BE2C (cell line): ENCODE results near the gene SEMA4A.
"Not testable (repeated sequence)": the region's sequence is repeated elsewhere in the genome, so short reads cannot be mapped to it uniquely, and the experiment has no call there.

Experiments used
- DNase-seq: peaks from one replicate; pipeline ENCODE4 v3.0.0-alpha.2; 2020
- H3K27me3 ChIP-seq: fragments of 250-450 bp; sonication (Bioruptor Pico); 2 replicates; pipeline ENCODE4 v1.5.1; 2020; ENCODE audit warnings: mild to moderate bottlenecking
- H3K36me3 ChIP-seq: fragments of 250-450 bp; sonication (Bioruptor Pico); 2 replicates; pipeline ENCODE4 v1.5.1; 2020; ENCODE audit warnings: mild to moderate bottlenecking
- H3K4me1 ChIP-seq: fragments of 250-450 bp; sonication (Bioruptor Pico); 2 replicates; pipeline ENCODE4 v1.5.1; 2020
- H3K4me3 ChIP-seq: 2 replicates; pipeline ENCODE4 v1.5.1; 2011; ENCODE audit warnings: low read depth, low read length
- H3K9me3 ChIP-seq: fragments of 250-450 bp; sonication (Bioruptor Pico); 2 replicates; pipeline ENCODE4 v1.5.1; 2020
- TF ChIP-seq, protein P1 (sequence below): IDR thresholded peaks from 2 replicates; pipeline ENCODE4 v1.5.1; 2012; ENCODE audit warnings: mild to moderate bottlenecking, low read depth, low read length

Gene SEMA4A

GRCh38 chr1:156114101-156114918 lies 39.1 kb upstream of the SEMA4A start, which contains the start of gene LMNA:
LMNA (plus strand) TSS chr1:156114711; CDS start chr1:156114919, 208 bp downstream.
- H3K4me1 ChIP-seq: peaks cover 35% of the 10 kb centered on the region
- TF ChIP-seq, protein P1, sequence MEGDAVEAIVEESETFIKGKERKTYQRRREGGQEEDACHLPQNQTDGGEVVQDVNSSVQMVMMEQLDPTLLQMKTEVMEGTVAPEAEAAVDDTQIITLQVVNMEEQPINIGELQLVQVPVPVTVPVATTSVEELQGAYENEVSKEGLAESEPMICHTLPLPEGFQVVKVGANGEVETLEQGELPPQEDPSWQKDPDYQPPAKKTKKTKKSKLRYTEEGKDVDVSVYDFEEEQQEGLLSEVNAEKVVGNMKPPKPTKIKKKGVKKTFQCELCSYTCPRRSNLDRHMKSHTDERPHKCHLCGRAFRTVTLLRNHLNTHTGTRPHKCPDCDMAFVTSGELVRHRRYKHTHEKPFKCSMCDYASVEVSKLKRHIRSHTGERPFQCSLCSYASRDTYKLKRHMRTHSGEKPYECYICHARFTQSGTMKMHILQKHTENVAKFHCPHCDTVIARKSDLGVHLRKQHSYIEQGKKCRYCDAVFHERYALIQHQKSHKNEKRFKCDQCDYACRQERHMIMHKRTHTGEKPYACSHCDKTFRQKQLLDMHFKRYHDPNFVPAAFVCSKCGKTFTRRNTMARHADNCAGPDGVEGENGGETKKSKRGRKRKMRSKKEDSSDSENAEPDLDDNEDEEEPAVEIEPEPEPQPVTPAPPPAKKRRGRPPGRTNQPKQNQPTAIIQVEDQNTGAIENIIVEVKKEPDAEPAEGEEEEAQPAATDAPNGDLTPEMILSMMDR: no peak

DNA sequence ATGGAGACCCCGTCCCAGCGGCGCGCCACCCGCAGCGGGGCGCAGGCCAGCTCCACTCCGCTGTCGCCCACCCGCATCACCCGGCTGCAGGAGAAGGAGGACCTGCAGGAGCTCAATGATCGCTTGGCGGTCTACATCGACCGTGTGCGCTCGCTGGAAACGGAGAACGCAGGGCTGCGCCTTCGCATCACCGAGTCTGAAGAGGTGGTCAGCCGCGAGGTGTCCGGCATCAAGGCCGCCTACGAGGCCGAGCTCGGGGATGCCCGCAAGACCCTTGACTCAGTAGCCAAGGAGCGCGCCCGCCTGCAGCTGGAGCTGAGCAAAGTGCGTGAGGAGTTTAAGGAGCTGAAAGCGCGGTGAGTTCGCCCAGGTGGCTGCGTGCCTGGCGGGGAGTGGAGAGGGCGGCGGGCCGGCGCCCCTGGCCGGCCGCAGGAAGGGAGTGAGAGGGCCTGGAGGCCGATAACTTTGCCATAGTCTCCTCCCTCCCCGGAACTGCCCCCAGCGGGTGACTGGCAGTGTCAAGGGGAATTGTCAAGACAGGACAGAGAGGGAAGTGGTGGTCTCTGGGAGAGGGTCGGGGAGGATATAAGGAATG lies 38.4 kb upstream of the SEMA4A start:
- Histone ChIP-seq H3K9me3 (no peaks in the 10 kb centered on the region), H3K36me3 (peaks cover 10% of the 10 kb centered on the region; the same call in 1 of the 2 replicates), H3K27me3 (no peaks in the 10 kb centered on the region), H3K4me3 (peak overlapping the region; percentile 92), H3K4me1 (peaks cover 39% of the 10 kb centered on the region)
- TF ChIP-seq, protein P1: no peak
- peak; percentile 46 for DNase-seq

More at GRCh38 chr1:156114101-156114918, 39.1 kb upstream of the SEMA4A start, which contains the start of gene LMNA:
- H3K9me3 ChIP-seq: no peaks in the 10 kb centered on the region
- H3K27me3 ChIP-seq: no peaks in the 10 kb centered on the region
- H3K4me3 ChIP-seq: peak within 1 kb of the TSS; percentile 92
- H3K36me3 ChIP-seq: peaks cover 7% of the 10 kb centered on the region; the same call in 1 of the 2 replicates
- peak; percentile 89 for DNase-seq

GRCh38 chr1:156115514-156116374 lies 37.6 kb upstream of the SEMA4A start:
- DNase-seq: peak; percentile 47
- TF ChIP-seq, protein P1: no peak
- peaks cover 39% of the 10 kb centered on the region for H3K4me1 ChIP-seq
- peak overlapping the region; percentile 92 for H3K4me3 ChIP-seq
- peaks cover 14% of the 10 kb centered on the region; the same call in 1 of the 2 replicates for H3K36me3 ChIP-seq
- H3K27me3 ChIP-seq: no peaks in the 10 kb centered on the region
- H3K9me3 ChIP-seq: no peaks in the 10 kb centered on the region

DNA sequence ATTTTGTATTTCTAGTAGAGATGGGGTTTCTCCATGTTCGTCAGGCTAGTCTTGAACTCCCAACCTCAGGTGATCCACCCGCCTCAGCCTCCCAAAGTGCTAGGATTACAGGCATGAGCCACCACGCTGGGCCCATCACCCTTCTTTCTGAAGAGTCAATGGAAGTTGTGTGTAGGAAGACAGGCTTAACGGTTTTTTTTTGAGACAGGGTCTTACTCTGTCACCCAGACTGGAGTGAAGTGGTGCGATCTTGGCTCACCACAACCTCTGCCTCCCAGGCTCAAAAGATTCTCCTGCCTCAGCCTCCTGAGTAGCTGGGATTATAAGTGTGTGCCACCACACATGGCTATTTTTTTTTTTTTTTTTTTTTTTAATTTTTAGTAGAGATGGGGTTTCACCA lies 36.7 kb upstream of the SEMA4A start:
- Histone ChIP-seq H3K4me3 (peak overlapping the region; percentile 92), H3K4me1 (peaks cover 42% of the 10 kb centered on the region), H3K36me3 (peaks cover 14% of the 10 kb centered on the region; the same call in 1 of the 2 replicates)
- not testable (repeated sequence) for H3K27me3 ChIP-seq, DNase-seq, H3K9me3 ChIP-seq

- TF ChIP-seq, protein P1: no peak
- no peaks in the 10 kb centered on the region for H3K9me3 ChIP-seq
- H3K36me3 ChIP-seq: peaks cover 14% of the 10 kb centered on the region; the same call in 1 of the 2 replicates
- peak overlapping the region; percentile 23; the same call in 1 of the 2 replicates for H3K4me3 ChIP-seq
- DNase-seq: no peak
- H3K4me1 ChIP-seq: peaks cover 42% of the 10 kb centered on the region
- H3K27me3 ChIP-seq: no peaks in the 10 kb centered on the region
These were observed 35.8 kb upstream of the SEMA4A start for GRCh38 chr1:156117414-156118176.
